ENCODE data around the gene SLC39A11.

GRCh38 chr17:72998343-72998742 is 94.1 kb downstream of the SLC39A11 start:
- TF ChIP-seq CTCF (IDR thresholded peaks at IDR 0.05; ENCODE audit: low read depth, low read length) (no peak), EZH2phosphoT487 (IDR thresholded peaks at IDR 0.05; ENCODE audit: low read depth) (no peak)

Measured in OCI-LY3 (cell line).